LNCaP clone FGC (cell line): ENCODE measurements around the gene ZNF197.
A peak's percentile ranks its signal among the peaks of the same experiment; 100 is the strongest.

ENCODE experiments used
- DNase-seq: peaks from one replicate; pipeline ENCODE4 v3.0.0-alpha.2; 2011; ENCODE audit warnings: low read depth
- H3K4me3 ChIP-seq: 2 replicates; pipeline ENCODE4 v1.5.1; 2011; ENCODE audit warnings: mild to moderate bottlenecking, low read depth, low read length, control low read depth
- CTCF ChIP-seq: IDR thresholded peaks from 2 replicates; pipeline ENCODE4 v1.5.1; 2012; ENCODE audit warnings: mild to moderate bottlenecking; ENCODE audit not compliant: control insufficient read depth, insufficient read depth; ENCODE audit errors: extremely low read depth

ZNF197 gene

GRCh38 chr3:44648564-44649229 lies 23.9 kb downstream of the ZNF197 start, which contains the start of gene ZNF35:
TSS of gene ZNF35 (plus strand) at chr3:44648732. CDS start at chr3:44651068, 2,336 bp downstream.
- TF ChIP-seq CTCF, result no peak
- DNase-seq, result peak; percentile 67
- H3K4me3 ChIP-seq, result peak within 1 kb of the TSS; percentile 81

DNA sequence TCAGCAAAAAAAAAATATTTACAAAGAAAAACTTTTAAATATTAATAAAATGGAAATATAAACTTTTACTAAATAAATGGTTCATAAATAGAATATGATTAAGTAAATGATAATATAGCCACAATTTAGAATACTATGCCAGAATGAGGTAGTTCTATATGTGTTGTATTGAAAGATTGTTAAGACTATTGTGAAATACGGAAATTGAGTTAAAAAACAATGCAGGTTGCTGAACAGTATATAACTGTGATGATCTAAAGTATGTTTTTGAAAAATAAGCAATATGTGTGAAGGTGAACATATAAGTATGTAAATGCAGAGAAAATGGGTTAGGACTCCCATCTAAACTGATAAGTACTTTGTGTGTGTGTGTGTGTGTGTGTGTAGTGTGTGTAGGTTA lies 24.9 kb downstream of the ZNF197 start:
- no peak for TF ChIP-seq CTCF
- DNase-seq, result no peak
- H3K4me3 ChIP-seq, result peak overlapping the region; percentile 81

- DNase-seq, result no peak
- no peak for TF ChIP-seq CTCF
- H3K4me3 ChIP-seq, result no peak overlapping the region
These were observed 29.2 kb downstream of the ZNF197 start for GRCh38 chr3:44654039-44654438.

DNA sequence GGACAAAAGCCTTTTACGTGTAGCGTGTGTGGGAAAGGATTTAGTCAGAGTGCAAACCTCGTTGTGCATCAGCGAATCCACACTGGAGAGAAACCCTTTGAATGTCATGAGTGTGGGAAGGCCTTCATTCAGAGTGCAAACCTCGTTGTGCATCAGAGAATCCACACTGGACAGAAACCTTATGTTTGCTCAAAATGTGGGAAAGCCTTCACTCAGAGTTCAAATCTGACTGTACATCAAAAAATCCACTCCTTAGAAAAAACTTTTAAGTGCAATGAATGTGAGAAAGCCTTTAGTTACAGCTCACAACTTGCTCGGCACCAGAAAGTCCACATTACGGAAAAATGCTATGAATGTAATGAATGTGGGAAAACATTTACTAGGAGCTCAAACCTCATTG lies 34.2 kb downstream of the ZNF197 start:
- TF ChIP-seq CTCF, result no peak
- DNase-seq, result no peak
- no peak overlapping the region for H3K4me3 ChIP-seq

DNA sequence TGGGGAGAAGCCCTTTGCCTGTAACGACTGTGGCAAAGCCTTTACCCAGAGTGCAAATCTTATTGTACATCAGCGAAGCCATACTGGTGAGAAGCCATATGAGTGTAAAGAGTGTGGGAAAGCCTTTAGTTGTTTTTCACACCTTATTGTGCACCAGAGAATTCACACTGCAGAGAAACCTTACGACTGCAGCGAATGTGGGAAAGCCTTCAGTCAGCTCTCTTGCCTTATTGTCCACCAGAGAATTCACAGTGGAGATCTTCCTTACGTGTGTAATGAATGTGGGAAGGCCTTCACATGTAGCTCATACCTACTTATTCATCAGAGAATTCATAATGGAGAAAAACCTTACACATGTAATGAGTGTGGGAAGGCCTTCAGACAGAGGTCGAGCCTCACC lies 34.6 kb downstream of the ZNF197 start:
- no peak for TF ChIP-seq CTCF
- no peak overlapping the region for H3K4me3 ChIP-seq
- DNase-seq, result no peak

- DNase-seq, result no peak
- H3K4me3 ChIP-seq, result no peak overlapping the region
- no peak for TF ChIP-seq CTCF
These were observed 36.4 kb downstream of the ZNF197 start for GRCh38 chr3:44661189-44661588.

DNA sequence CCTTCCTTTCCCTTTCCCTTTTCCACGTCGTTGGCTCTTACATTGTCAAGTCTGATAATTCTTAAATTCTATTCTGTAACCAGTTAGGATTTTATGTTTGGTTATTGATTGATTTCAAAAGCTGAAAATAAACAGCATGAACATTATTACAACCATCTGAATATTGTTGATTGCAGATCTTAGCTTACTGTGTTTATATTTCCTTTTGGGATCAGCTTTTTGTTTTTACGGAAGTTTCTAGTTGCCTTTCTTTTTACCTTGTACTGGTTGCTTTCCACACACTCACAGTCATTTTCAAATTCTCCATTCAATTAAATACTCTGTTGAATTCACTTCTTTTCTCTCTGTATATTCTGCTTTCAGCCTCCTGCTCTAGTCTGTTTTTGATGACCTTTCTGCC lies 40.3 kb downstream of the ZNF197 start:
- no peak for TF ChIP-seq CTCF
- no peak for DNase-seq

More for the DNA sequence above, 40.3 kb downstream of the ZNF197 start:
- H3K4me3 ChIP-seq, result no peak overlapping the region
